NCI-H524 treated with DMSO at 0.1 percent for 48 hours (cell line): ENCODE results near the gene EP400.

Source experiments
- DNase-seq: peaks from one replicate; lab custom pipeline; 2025; lab: John Stamatoyannopoulos, UW

The EP400 gene

GRCh38 chr12:131911851-131912477 is 37.8 kb upstream of the EP400 start:
- DNase-seq, result no peak

- DNase-seq, result no peak
Observed at GRCh38 chr12:131912518-131913274, 37.0 kb upstream of the EP400 start.

- DNase-seq, result no peak
Observed at GRCh38 chr12:131913666-131914065, 36.1 kb upstream of the EP400 start.

DNA sequence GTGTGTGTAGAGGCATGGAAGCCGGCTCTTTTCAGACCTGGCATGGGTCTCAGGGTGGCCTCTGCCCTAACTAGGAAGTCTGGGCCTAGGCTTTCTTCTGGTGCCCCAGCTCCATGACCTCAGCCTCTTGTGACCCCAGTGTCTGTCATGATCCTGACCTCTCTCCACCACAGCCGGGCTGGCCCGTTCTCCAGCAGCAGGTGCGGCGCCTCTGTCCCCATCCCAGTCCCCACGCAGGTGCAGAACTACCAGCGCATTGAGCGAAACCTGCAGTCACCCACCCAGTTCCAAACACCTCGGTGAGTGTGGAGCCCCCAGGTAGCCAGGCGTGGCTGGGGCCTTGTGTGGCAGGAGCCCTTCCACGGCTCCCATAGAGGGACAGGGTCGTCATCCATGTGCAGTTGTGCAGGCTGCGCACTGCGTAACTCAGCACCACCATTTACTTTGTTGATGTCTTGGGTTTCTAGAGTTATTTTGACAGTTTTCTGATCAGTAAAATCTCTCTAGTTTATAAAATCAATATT is 35.5 kb upstream of the EP400 start:
- DNase-seq, result no peak

DNA sequence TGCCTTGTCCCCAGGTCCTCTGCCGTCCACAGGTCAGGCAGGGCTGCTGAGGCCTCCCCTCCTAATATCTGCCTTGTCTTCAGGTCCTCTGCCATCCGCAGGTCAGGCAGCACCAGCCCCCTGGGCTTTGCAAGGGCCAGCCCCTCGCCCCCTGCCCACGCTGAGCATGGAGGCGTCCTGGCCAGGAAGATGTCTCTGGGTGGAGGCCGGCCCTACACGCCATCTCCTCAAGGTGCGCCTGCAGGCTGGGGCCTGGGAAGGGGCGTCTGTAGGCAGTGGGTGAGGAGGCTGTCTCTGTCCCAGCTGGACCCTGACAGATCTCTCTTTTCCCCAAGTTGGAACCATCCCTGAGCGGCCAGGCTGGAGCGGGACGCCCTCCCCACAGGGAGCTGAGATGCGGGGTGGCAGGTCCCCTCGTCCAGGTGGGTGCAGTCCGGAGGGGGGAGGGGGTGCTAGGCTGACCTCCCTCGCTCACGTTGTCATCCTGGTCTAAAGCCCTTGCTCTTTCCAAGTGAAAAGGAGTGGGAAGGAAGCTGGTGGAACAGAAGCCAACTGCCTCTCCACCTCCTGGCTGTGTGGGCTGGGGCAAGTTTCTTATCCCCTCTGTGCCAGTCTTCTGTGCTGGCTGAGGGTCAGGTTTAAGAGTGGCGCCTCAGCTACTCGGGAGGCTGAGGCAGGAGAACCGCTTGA is 34.6 kb upstream of the EP400 start:
- DNase-seq, result no peak

GRCh38 chr12:131915823-131916222 is 33.9 kb upstream of the EP400 start:
- DNase-seq, result no peak

GRCh38 chr12:131916306-131917138 is 33.2 kb upstream of the EP400 start:
- DNase-seq, result no peak

DNA sequence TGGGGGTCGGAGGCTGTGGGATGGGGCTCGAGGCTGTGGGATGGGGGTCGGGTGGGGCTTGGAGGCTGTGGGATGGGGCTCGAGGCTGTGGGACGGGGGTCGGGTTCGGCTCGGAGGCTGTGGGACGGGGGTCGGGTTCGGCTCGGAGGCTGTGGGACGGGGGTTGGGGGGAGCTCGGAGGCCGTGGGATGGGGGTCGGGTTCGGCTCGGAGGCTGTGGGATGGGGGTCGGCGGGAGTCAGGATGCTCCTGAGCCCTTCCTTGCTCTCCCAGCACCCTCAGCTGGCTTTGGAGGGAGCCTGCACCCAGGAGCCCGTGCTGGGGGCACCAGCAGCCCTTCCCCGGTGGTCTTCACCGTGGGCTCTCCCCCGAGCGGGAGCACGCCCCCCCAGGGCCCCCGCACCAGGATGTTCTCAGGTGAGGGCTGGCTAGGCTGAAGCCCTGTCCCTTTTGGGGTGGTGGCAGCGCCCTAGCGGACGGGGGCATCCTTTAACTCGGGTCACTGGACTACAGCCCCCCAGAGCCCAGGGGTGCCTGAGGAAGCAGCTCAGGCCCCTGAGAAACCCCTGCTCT is 32.5 kb upstream of the EP400 start:
- DNase-seq, result no peak

DNA sequence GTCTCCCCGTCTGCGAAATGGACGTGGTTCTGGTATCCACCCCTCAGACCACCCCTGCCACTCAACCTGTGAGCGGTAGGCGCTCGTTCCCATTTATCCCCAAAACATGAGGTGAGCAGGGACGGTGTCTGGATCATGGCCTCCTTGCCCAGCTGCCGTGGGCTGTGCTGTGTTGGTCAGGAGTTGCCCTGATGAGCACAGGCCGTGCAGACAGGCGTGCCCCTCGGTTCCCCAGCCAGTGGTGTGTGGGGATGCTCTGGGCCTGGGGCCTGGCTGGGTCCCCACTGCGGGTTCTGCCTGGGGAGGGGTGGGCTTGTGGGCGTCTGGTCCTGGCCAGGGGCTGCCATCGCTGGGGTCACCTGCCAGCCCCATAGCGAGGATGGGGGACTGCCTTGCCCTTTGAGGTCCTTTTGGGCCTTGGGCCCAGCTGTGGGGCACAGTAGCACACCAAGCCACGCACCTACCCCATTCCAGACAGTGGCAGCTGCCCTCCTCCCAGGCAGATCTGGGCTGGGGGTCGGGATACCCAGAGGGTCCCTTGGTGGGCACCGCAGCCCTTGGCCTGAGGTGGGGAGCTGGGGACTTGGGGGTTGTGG is 31.9 kb upstream of the EP400 start:
- DNase-seq, result no peak

GRCh38 chr12:131918311-131919050 is 31.3 kb upstream of the EP400 start:
- DNase-seq, result no peak

DNA sequence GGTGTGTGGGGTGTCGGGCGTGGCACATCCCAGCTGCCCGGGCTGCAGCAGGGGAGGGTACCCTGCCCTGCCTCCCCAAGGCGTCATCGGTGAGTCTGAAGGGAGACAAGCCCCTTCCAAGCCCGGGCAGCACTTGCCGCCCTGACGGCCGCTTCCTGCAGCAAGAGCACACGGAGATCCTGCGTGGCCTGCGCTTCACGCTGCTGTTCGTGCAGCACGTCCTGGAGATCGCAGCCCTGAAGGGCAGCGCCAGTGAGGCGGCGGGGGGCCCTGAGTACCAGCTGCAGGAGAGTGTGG is 30.7 kb upstream of the EP400 start:
- DNase-seq, result no peak

DNA sequence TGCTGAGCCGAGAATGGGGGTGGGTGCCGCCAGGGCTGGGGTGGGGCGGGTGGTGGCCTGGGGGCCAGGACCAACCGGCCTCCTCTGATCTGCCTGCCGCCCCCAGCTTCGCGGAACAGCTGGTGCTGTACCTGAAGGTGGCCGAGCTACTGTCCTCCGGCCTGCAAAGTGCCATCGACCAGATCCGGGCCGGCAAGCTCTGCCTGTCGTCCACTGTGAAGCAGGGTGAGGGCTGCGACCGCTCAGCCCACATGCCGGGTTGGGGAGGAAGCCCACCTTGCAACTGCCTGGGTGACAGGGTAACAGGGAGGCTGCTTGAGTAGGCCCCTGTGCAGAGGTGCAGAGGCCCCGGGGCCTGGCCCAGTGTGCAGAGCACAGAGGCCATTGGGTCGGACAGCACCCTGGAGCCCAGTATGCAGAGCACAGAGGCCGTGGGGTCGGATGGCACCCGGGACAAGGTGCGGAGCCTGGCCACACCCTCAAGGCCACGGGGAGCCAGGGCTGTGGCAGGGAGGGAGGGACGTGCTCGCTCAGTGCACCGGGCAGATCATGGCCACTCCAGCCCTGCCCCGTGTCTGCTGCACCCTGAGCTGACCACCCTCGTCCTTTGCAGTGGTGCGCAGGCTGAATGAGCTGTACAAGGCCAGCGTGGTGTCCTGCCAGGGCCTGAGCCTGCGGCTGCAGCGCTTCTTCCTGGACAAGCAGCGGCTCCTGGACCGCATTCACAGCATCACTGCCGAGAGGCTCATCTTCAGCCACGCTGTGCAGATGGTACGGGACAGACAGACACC is 30.2 kb upstream of the EP400 start:
- DNase-seq, result no peak

GRCh38 chr12:131920157-131920508 is 29.6 kb upstream of the EP400 start:
- no peak for DNase-seq

GRCh38 chr12:131920902-131921840 is 28.6 kb upstream of the EP400 start:
- no peak for DNase-seq

- no peak for DNase-seq
Observed at GRCh38 chr12:131921866-131922769, 27.6 kb upstream of the EP400 start.

DNA sequence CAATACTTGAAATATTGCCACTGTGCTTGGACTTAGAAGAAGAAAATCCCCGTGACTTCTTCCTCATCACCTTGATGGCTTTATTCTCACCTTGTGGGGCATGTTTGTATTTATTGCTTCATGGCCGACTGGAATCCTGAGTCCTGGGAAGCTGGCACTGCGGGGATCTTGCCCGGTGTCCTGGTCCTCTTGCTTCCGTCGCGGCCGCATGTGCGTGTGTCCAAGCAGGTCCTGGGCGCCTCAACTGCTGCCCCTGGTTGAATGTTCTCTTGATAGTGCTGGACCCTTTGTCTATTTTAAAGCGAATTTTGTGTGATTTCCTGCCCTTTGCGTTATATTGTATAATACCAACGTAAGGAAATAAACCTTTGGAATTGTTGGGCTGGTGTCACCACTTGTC is 27.0 kb upstream of the EP400 start:
- no peak for DNase-seq

DNA sequence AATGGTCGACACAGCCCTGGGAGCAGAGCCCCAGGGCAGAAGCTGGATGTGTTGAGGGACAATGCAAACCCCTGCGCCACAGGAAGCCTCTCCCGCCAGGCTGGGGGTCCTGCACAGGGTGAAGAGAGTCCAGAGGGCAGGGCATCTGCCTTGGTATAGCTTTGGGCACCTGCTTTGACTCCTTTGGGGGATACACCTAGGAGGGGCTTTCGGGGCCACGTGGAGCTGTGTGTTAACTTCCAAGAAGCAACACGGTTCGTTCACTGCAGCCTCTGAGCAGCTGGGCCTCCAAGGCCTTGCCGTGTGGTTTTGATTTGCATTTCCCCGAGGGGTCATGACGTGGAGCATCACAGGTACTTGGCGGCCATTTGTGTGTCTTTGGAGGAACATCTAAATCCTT is 26.5 kb upstream of the EP400 start:
- DNase-seq, result no peak
